K562 (cell line): ENCODE results near the gene ADAT1. TPM values are rescaled to one million over a fixed set of nuclear protein-coding genes. Genes with fewer than 3 reads are reported as not detected.

Experiments
- ATF1 ChIP-seq, 2 experiments: fragments of 450-650 bp in 1 of 2; IDR thresholded peaks; 2 replicates each; pipeline ENCODE4 v1.6.1; 2016; ENCODE audit warnings: missing compliant biosample characterization in 1 of 2, missing genetic modification characterization in 1 of 2
- CBX3 ChIP-seq, 2 experiments: IDR thresholded peaks; 1 replicate in 1 of 2; 2 replicates in 1 of 2; pipeline ENCODE4 v1.6.1; 2012; ENCODE audit warnings: inconsistent platforms in 2 of 2, low read length in 2 of 2, borderline replicate concordance in 1 of 2, control low read depth in 1 of 2
- CXXC5 ChIP-seq: fragments of 250-450 bp; sonication (Bioruptor Pico); IDR thresholded peaks from 2 replicates; pipeline ENCODE4 v1.8.0; 2022; ENCODE audit warnings: inconsistent platforms, mild to moderate bottlenecking, moderate library complexity
- E2F3 ChIP-seq: fragments of 250-450 bp; sonication (Bioruptor Pico); IDR thresholded peaks from 2 replicates; pipeline ENCODE4 v1.4.0; 2020; ENCODE audit warnings: mild to moderate bottlenecking
- MAFG ChIP-seq: fragments of 450-650 bp; conservative IDR thresholded peaks from 2 replicates; pipeline ENCODE4 v1.6.1; 2016; ENCODE audit warnings: missing genetic modification characterization, missing compliant biosample characterization
- NFRKB ChIP-seq: fragments of 450-650 bp; IDR thresholded peaks from 2 replicates; pipeline ENCODE4 v1.6.1; 2016; ENCODE audit warnings: low read depth
- PCBP1 ChIP-seq: fragments of 200-400 bp; formaldehyde crosslinking; IDR thresholded peaks from 2 replicates; pipeline ENCODE4 v1.6.1; 2018; ENCODE audit warnings: mild to moderate bottlenecking, low read depth, low read length; ENCODE audit not compliant: poor library complexity, severe bottlenecking
- SMARCE1 ChIP-seq: fragments of 450-650 bp; IDR thresholded peaks from 2 replicates; pipeline ENCODE4 v1.7.1; 2016; ENCODE audit warnings: mild to moderate bottlenecking
- SMC3 ChIP-seq: conservative IDR thresholded peaks from 2 replicates; pipeline ENCODE4 v1.6.1; 2011; ENCODE audit warnings: low read depth, low read length, improper control_type of control experiment; ENCODE audit not compliant: insufficient read depth
- SREBF1 ChIP-seq: fragments of 150-350 bp; IDR thresholded peaks from 2 replicates; pipeline ENCODE4 v1.6.1; 2014; ENCODE audit warnings: antibody characterized with exemption, low read depth, low read length, borderline replicate concordance
- SRF ChIP-seq, 2 experiments: fragments of 250-450, 450-650 bp in 1 of 2; sonication (Bioruptor Pico) in 1 of 2; sonication (generic) in 1 of 2; formaldehyde crosslinking; IDR thresholded peaks; 2 replicates each; pipeline versions ENCODE4 v1.5.0 to v1.5.1; 2020 to 2022; ENCODE audit warnings: mild to moderate bottlenecking in 1 of 2, missing genetic modification reagents in 1 of 2
- SUPT5H ChIP-seq: fragments of 450-650 bp; IDR thresholded peaks from 2 replicates; pipeline ENCODE4 v1.6.1; 2016
- TSC22D4 ChIP-seq: fragments of 450-650 bp; IDR thresholded peaks from 2 replicates; pipeline ENCODE4 v1.6.1; 2016; ENCODE audit warnings: missing genetic modification characterization, missing biosample characterization, control low read depth
- ZNF217 ChIP-seq: sonication (generic); formaldehyde crosslinking; IDR thresholded peaks from 2 replicates; pipeline ENCODE4 v1.8.0; 2022; ENCODE audit warnings: mild to moderate bottlenecking, missing genetic modification reagents
- ZNF764 ChIP-seq: fragments of 250-450 bp; sonication (Bioruptor Pico); IDR thresholded peaks from 2 replicates; pipeline ENCODE4 v1.4.0; 2020; ENCODE audit warnings: low read depth, mild to moderate bottlenecking, moderate library complexity
- ZSCAN32 ChIP-seq: fragments of 450-650 bp; formaldehyde crosslinking; IDR thresholded peaks from 2 replicates; pipeline ENCODE4 v1.4.0; 2020; ENCODE audit warnings: mild to moderate bottlenecking, moderate library complexity
- polyA plus RNA-seq, 8 experiments: library from polyadenylated mRNA; depleted of rRNA in 4 of 8; stranded (reverse) in 5 of 8; unstranded in 3 of 8; fragments of >200 nt; fragmentation: Nextera tagmentation in 2 of 8; fragmentation: Illumina TruSeq in 1 of 8; extraction: Ambion mirVana in 2 of 8; extraction: Trizol in 1 of 8; gene quantifications; 2 replicates each; pipeline versions ENCODE4 v1.2.1 to v1.2.3, GENCODE V29; 2011 to 2014; ENCODE audit warnings: inconsistent platforms in 1 of 8, missing spikeins in 1 of 8
- total RNA-seq, 7 experiments: library from RNA; depleted of rRNA in 6 of 7; stranded (reverse); fragments of >200 nt in 6 of 7; fragmentation: Illumina TruSeq in 2 of 7; extraction: Trizol in 2 of 7; gene quantifications; 2 replicates each; pipeline versions ENCODE4 v1.2.1 to v1.2.3, GENCODE V29; 2011 to 2021; ENCODE audit warnings: low replicate concordance in 1 of 7
- TF ChIP-seq, protein P1 (sequence below): fragments of 450-650 bp; conservative IDR thresholded peaks from 2 replicates; pipeline ENCODE4 v1.6.1; 2016; ENCODE audit warnings: missing genetic modification characterization, low read depth, mild to moderate bottlenecking, missing compliant biosample characterization, moderate library complexity
- TF ChIP-seq, protein P2 (sequence below): fragments of 250-450 bp; sonication (Bioruptor Pico); IDR thresholded peaks from 2 replicates; pipeline ENCODE4 v1.4.0; 2020; ENCODE audit warnings: borderline replicate concordance
- TF ChIP-seq, protein P3 (sequence below), 2 experiments: IDR thresholded peaks; 2 replicates each; pipeline ENCODE4 v1.6.1; 2012; ENCODE audit warnings: improper control_type of control experiment in 2 of 2, low read depth in 2 of 2, low read length in 2 of 2, borderline replicate concordance in 1 of 2
- TF ChIP-seq, protein P4 (sequence below): sonication (generic); formaldehyde crosslinking; IDR thresholded peaks from 2 replicates; pipeline ENCODE4 v1.8.0; 2022; ENCODE audit warnings: missing genetic modification reagents, mild to moderate bottlenecking, borderline replicate concordance
- TF ChIP-seq, protein P5 (sequence below): IDR thresholded peaks from 2 replicates; pipeline ENCODE4 v1.6.1; 2011; ENCODE audit not compliant: insufficient read length; ENCODE audit errors: extremely low read depth

Gene ADAT1
- total and polyA plus RNA-seq, 9 of the 15 experiments (the other 6 are each of a cell fraction or from before 2014, with no cell fraction given), result 16.0 to 36.7 (median 28.2) TPM

DNA sequence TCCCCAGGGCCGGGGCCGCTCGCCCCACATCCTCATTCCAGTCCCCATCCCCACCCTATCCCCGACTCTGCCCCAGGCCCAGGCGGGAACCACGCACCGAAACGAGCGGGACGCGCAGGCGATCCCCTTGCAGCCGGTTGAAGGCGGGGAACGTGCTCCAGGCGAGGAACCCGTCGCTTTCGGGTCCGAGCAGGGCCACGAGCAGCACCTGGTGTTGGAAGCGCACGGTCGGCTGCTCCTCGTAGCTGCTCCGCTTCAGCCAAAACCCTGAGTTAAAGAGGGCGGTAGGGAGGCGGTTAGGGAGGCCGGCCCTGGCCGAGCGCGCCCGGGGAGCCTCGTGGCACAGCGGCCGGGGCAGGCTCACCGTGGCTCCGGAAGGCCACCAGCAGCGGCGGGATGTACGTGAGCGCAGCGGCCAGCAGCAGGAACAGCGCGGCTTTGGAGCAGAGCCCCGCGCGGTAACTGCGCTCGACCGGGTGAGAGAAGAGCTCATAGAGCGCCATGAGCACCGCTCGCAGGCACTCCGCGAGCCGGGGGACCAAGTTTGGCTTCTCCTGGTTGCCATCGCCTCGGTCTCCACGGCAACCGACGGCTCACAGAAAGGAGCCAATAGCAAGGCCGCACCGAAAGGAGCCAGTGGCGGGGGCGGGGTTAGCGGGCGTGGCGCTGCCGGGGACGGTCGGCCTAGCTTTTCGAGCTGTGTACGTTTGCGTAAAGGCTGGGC lies 67.2 kb downstream of the ADAT1 start, which contains the start of gene TMEM231 (continued):
- TF ChIP-seq, protein P1, sequence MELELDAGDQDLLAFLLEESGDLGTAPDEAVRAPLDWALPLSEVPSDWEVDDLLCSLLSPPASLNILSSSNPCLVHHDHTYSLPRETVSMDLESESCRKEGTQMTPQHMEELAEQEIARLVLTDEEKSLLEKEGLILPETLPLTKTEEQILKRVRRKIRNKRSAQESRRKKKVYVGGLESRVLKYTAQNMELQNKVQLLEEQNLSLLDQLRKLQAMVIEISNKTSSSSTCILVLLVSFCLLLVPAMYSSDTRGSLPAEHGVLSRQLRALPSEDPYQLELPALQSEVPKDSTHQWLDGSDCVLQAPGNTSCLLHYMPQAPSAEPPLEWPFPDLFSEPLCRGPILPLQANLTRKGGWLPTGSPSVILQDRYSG, result no peak
- no peak for TF ChIP-seq ZNF217 (CRISPR knock-in tag)
- no peak for TF ChIP-seq ATF1 (CRISPR knock-in tag; IDR thresholded peaks at IDR 0.05)
- TF ChIP-seq ATF1 (tag; IDR thresholded peaks at IDR 0.05), result no peak
- no peak for TF ChIP-seq MAFG
- TF ChIP-seq, protein P2, sequence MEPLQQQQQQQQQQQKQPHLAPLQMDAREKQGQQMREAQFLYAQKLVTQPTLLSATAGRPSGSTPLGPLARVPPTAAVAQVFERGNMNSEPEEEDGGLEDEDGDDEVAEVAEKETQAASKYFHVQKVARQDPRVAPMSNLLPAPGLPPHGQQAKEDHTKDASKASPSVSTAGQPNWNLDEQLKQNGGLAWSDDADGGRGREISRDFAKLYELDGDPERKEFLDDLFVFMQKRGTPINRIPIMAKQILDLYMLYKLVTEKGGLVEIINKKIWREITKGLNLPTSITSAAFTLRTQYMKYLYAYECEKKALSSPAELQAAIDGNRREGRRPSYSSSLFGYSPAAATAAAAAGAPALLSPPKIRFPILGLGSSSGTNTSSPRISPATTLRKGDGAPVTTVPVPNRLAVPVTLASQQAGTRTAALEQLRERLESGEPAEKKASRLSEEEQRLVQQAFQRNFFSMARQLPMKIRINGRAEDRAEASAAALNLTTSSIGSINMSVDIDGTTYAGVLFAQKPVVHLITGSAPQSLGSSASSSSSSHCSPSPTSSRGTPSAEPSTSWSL (CRISPR knock-in tag), result 0 out of 2 replicates have a peak, but pooled peaks have one; percentile 18
- TF ChIP-seq SRF (CRISPR knock-in tag; IDR thresholded peaks at IDR 0.05), result peak in 1 of 2 experiments; percentile 63; a peak in 1 of 4 replicates
- peak; percentile 44; the same call in 1 of the 2 replicates for TF ChIP-seq CXXC5 (CRISPR knock-in tag)
- TF ChIP-seq ZNF764 (CRISPR knock-in tag), result no peak
- TF ChIP-seq, protein P3, sequence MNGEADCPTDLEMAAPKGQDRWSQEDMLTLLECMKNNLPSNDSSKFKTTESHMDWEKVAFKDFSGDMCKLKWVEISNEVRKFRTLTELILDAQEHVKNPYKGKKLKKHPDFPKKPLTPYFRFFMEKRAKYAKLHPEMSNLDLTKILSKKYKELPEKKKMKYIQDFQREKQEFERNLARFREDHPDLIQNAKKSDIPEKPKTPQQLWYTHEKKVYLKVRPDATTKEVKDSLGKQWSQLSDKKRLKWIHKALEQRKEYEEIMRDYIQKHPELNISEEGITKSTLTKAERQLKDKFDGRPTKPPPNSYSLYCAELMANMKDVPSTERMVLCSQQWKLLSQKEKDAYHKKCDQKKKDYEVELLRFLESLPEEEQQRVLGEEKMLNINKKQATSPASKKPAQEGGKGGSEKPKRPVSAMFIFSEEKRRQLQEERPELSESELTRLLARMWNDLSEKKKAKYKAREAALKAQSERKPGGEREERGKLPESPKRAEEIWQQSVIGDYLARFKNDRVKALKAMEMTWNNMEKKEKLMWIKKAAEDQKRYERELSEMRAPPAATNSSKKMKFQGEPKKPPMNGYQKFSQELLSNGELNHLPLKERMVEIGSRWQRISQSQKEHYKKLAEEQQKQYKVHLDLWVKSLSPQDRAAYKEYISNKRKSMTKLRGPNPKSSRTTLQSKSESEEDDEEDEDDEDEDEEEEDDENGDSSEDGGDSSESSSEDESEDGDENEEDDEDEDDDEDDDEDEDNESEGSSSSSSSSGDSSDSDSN (IDR thresholded peaks at IDR 0.05; ENCODE audit: borderline replicate concordance in 1 of 2, low read depth in 2 of 2, low read length in 2 of 2), result peak; percentile 65 to 83; a peak in 1 of 4 replicates
- peak; percentile 34 for TF ChIP-seq SUPT5H
- no peak for TF ChIP-seq SREBF1
- TF ChIP-seq, protein P4, sequence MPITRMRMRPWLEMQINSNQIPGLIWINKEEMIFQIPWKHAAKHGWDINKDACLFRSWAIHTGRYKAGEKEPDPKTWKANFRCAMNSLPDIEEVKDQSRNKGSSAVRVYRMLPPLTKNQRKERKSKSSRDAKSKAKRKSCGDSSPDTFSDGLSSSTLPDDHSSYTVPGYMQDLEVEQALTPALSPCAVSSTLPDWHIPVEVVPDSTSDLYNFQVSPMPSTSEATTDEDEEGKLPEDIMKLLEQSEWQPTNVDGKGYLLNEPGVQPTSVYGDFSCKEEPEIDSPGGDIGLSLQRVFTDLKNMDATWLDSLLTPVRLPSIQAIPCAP (CRISPR knock-in tag), result no peak
- TF ChIP-seq CBX3 (IDR thresholded peaks at IDR 0.05; ENCODE audit: borderline replicate concordance in 1 of 2, low read length in 2 of 2), result peak in 1 of 2 experiments; percentile 44; a peak in 1 of 3 replicates
- TF ChIP-seq E2F3 (CRISPR knock-in tag), result 0 out of 2 replicates have a peak, but pooled peaks have one; percentile 44
- no peak for TF ChIP-seq SMARCE1
- peak; percentile 17; the same call in 1 of the 2 replicates for TF ChIP-seq NFRKB
- TF ChIP-seq ZSCAN32 (CRISPR knock-in tag), result no peak
- no peak for TF ChIP-seq SMC3
- peak; percentile 88 for TF ChIP-seq PCBP1
- TF ChIP-seq, protein P5, sequence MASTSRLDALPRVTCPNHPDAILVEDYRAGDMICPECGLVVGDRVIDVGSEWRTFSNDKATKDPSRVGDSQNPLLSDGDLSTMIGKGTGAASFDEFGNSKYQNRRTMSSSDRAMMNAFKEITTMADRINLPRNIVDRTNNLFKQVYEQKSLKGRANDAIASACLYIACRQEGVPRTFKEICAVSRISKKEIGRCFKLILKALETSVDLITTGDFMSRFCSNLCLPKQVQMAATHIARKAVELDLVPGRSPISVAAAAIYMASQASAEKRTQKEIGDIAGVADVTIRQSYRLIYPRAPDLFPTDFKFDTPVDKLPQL, result no peak
- no peak for TF ChIP-seq TSC22D4 (tag)
